Muscle of back (tissue), 13 donors: ENCODE measurements around the gene ZNF546. TPM values are rescaled to one million over a fixed set of nuclear protein-coding genes. Genes with fewer than 3 reads are reported as not detected.
"Not testable (repeated sequence)": the region's sequence is repeated elsewhere in the genome, so short reads cannot be mapped to it uniquely, and the experiment has no call there.

ENCODE experiments used
- DNase-seq, 3 donors: peaks; one replicate each; pipeline versions ENCODE4 v3.0.0 to v3.0.0-alpha.2; 2013
- long read RNA-seq, 9 donors: transcript quantifications; one replicate each; lab custom pipeline, GENCODE V29; 2026
- polyA plus RNA-seq, 10 donors: library from polyadenylated mRNA; unstranded; fragments of 120-200 nt; gene quantifications; one replicate each; pipeline ENCODE4 v1.2.1, GENCODE V29; 2013; ENCODE audit not compliant: insufficient read length in 10 of 10

Gene ZNF546
- polyA plus RNA-seq: 1 to 10 TPM; 2.5 to 6.3 (median 3.9) TPM
- long read RNA-seq, donor 1: 0 reads
- long read RNA-seq, donor 2: 0 reads
- long read RNA-seq, donor 3: 0 reads
- long read RNA-seq, donor 4: 0 reads
- long read RNA-seq, donor 5: 0 reads
- long read RNA-seq, donor 6: 0 reads
- long read RNA-seq, donor 7: 0 reads
- long read RNA-seq, donor 8: 0 reads
- long read RNA-seq, donor 9: 0 reads

GRCh38 chr19:39996811-39997637 is at the start of gene ZNF546:
ZNF546 (plus strand) TSS chr19:39997060; CDS start chr19:39998327, 1,267 bp downstream.
- DNase-seq: peak; percentile 89 to 97 (median 94)

GRCh38 chr19:39949026-39949747 is 47.7 kb upstream of the ZNF546 start:
- no peak for DNase-seq

- no peak for DNase-seq
These were observed 45.7 kb upstream of the ZNF546 start for GRCh38 chr19:39951065-39951650.

DNA sequence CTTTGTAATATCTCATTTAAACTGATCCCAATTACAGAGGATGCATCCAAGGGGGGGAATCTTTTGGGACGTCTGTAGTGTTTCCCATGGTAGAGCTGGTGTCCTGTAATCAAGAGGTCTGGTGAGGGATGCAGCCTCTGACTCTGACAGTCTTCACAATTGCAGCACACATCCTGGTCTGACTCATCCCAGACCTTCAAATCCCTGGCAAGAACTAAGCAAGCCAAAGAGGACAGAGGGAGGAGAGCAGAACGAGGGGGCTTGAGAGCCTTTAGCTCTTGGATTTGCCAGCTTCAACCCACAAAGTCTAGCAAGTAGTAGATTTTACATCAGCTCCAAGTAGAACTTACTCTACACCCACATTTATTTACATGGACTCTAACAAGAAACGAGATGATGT is 45.2 kb upstream of the ZNF546 start:
- no peak for DNase-seq

- DNase-seq: no peak
These were observed 42.9 kb upstream of the ZNF546 start for GRCh38 chr19:39953915-39954314.

DNA sequence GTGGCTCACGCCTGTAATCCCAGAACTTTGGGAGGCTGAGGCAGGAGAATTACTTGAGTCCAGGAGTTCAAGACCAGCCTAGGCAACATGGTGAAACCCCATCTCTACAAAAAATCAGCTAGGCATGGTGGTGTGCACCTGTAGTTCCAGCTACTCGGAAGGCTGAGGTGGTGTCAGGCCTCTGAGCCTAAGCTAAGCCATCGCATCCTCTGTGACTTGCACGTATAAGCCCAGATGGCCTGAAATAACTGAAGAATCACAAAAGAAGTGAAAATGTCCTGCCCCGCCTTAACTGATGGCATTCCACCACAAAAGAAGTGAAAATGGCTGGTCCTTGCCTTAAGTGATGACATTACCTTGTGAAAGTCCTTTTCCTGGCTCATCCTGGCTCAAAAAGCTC is 39.0 kb upstream of the ZNF546 start:
- not testable (repeated sequence) for DNase-seq

DNA sequence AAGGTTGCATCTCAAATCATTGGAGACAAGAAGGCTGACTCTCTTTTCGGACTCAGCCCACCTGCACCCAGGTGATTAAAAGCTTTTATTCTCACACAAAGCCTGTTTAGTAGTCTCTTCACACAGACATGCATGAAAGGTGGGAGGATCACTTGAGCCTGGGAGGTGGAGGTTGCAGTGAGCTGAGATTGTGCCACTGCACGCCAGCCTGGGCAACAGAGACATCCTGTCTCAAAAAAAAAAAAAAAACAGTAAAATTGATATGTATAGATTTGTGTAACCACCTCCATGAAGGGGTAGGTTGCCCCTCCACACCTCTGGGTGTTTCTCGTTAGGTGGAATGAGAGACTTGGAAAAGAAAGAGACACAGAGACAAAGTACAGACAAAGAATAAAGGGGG is 37.9 kb upstream of the ZNF546 start:
- not testable (repeated sequence) for DNase-seq

GRCh38 chr19:39959407-39959806 is 37.5 kb upstream of the ZNF546 start:
- not testable (repeated sequence) for DNase-seq

- no peak for DNase-seq
These were observed 33.0 kb upstream of the ZNF546 start for GRCh38 chr19:39963898-39964297.

DNA sequence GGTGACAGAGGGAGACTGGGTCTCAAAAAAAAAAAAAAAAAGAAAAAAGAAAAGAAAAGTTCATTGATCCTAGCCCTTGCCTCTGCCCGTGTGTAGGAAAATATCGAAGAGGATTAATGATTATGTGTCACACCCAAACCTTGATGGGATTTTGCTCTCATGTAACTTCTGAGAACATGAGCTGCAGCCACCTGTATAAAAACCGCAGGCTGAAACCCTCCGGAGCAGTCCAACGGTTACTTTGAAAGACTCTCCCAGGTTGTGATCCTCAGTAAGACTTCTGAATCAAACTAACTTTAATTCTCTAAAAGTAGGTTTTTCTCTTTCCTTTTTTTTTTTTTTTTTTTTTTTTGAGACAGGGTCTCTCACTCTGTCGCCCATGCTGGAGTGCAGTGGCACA is 30.2 kb upstream of the ZNF546 start:
- DNase-seq: no peak

DNA sequence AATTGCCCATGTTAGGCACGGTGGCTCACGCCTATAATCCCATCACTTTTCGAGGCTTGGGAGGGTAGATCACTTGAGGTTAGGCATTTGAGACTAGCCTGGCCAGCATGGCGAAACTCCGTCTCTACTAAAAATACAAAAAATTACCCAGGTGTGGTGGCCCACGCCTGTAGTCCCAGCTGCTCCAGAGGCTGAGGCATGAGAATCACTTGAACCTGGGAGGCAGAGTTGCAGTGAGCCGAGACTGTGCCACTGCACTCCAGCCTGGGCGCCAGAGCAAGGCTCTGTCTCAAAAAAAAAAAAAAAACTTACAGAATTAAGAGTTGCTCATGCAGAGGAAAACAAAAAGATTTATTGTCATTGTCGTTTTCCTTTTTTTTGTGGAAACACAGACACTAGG is 29.3 kb upstream of the ZNF546 start:
- no peak for DNase-seq

- DNase-seq: no peak
These were observed 28.1 kb upstream of the ZNF546 start for GRCh38 chr19:39968789-39969188.

DNA sequence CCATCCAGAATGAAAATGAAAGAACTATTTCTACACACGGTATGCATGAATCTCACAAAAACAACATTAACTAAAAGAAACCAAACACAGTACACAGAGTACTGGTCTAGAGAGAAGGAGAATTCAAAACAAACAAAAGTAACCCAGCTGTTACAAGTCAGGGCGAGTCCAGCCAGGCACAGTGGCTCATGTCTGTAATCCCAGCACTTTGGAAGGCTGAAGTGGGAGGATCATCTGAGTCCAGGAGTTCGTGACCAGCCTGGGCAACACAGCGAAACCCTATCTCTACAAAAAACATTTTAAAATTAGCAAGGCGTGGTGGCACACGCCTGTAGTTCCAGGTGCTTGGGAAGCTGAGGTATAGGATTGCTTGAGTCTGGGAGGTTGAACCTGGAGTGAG is 27.6 kb upstream of the ZNF546 start:
- no peak for DNase-seq

GRCh38 chr19:39969681-39970424 is 27.0 kb upstream of the ZNF546 start:
- no peak for DNase-seq

DNA sequence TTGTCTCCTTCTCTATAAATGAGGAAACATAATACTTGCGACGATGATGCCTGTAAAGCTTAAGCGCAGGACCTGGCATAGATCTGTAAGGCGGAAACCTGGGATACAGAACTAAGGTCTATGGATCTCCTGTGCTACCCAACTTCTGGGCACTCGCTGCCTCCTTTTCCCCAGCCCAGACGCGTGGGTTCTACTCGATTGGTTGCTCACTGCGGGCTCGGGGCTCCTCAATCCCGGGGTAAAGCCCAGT is 26.5 kb upstream of the ZNF546 start:
- no peak for DNase-seq

DNA sequence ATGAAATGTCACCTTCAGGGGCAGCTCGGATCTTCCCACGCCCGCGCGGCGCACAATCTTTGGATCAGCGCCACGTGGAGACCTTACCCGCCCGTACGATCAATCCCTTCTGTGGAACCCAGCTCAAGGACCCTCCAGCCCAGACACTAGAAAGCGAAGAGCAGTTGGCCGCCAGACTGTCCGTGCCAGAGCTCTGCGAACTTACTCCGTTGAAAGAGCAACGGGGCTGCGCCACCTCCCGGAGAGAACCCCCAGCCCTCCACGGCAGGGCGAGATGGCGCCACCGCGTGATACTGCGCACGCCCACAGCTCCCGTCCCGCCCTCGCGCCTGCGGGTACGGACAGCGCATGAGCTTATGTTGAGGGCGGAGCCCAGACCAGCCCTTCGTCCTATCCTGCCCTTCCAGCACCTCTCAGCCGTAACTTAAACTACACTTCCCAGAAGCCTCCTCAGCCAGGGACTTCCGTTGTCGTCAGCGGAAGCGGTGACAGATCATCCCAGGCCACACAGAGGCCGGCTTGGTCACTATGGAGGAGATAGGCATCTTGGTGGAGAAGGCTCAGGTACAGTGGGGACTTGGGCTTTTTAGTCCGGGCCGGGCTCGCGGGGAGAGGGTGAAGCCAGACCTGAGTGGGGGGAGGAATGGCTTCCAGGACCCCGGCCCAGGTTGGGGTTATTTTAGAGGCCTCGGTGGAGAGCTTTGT is 26.0 kb upstream of the ZNF546 start, which contains the start of gene PSMC4:
PSMC4 (plus strand) TSS at position 491 of the 705 bp plus-strand sequence; CDS start at position 529, 38 bp downstream.
- peak; percentile 99 to 100 (median 99) for DNase-seq

- DNase-seq: no peak
These were observed 25.4 kb upstream of the ZNF546 start for GRCh38 chr19:39971380-39972035.

GRCh38 chr19:39974377-39975155 is 22.3 kb upstream of the ZNF546 start:
- DNase-seq: no peak

GRCh38 chr19:39982883-39983282 is 14.0 kb upstream of the ZNF546 start:
- DNase-seq: no peak
